ENCODE results near the gene ARL4A. TPM values are rescaled to one million over a fixed set of nuclear protein-coding genes. Genes with fewer than 3 reads are reported as not detected.

ARL4A gene
- total and polyA plus RNA-seq, 10 of the 15 experiments (the other 5 are each of a cell fraction or from before 2014, with no cell fraction given) = 0.35 to 4.6 (median 2.7) TPM

- ChIA-PET RAD21 (ENCODE audit: unreplicated experiment) (no interaction called here), CTCF (no interaction called here), SMC1A (ENCODE audit: uncharacterized antibody, unreplicated experiment) (no interaction called here), POLR2A (no interaction called here)
- no peak overlapping the region for H3K9ac ChIP-seq (ENCODE audit: control insufficient read depth, insufficient read depth, low read length)
- H3K4me1 ChIP-seq (ENCODE audit: control insufficient read depth, insufficient read depth, low read length) = no peaks in the 10 kb centered on the region
- no peak overlapping the region for H3K4me3 ChIP-seq
- DNase-seq (ENCODE audit: low read depth, low spot score) (no peak), ATAC-seq (no peak), FAIRE-seq (no peak)
- WGBS (ENCODE audit: insufficient coverage, insufficient replicate concordance, low lambda C conversion rate, missing lambda C conversion rate) = 0% methylated on average over 2 of the region's 2 CpGs
- no peaks in the 10 kb centered on the region for H3K27me3 ChIP-seq (replicated peaks in 1 of 2; ENCODE audit: control insufficient read depth in 2 of 2, insufficient read depth in 2 of 2, low read length in 1 of 2)
- H4K20me1 ChIP-seq (ENCODE audit: control insufficient read depth, insufficient read depth) = no peaks in the 10 kb centered on the region
- H2AFZ ChIP-seq (ENCODE audit: control insufficient read depth, low read depth, low read length) = no peak overlapping the region
- TF ChIP-seq TAF1 (IDR thresholded peaks at IDR 0.05; ENCODE audit: borderline replicate concordance, low read depth, low read length) = no peak
- no peaks in the 10 kb centered on the region for H3K36me3 ChIP-seq (ENCODE audit: control insufficient read depth in 2 of 2, insufficient read depth in 2 of 2, low read length in 1 of 2)
- intact Hi-C loops (cut with micrococcal nuclease; ENCODE audit: unreplicated experiment) = no loop called here
- BruUV-seq (replicated peaks) = no TSS peak
- H3K4me2 ChIP-seq (ENCODE audit: control insufficient read depth, insufficient read depth) = no peak overlapping the region
- H3K79me2 ChIP-seq (ENCODE audit: control insufficient read depth, insufficient read depth, low read length) = no peaks in the 10 kb centered on the region
- in situ Hi-C loops (cut with MboI) = no loop called here
- no peak overlapping the region for H3K27ac ChIP-seq (ENCODE audit: control insufficient read depth, insufficient read depth)
- H3K9me3 ChIP-seq (replicated peaks; ENCODE audit: control insufficient read depth, insufficient read depth, low read length) = no peaks in the 10 kb centered on the region
These were observed 51.2 kb downstream of the ARL4A start for GRCh38 chr7:12738665-12739064.

Small RNAs within 50 kb of the gene (small RNA-seq; reads per million reads assigned to genes)
- gene RF00264 = not detected

Other genes starting within 250 kb of the ARL4A start
- gene SCIN, start 116.9 kb upstream of the ARL4A start, total RNA-seq (2014; rRNA removed) = 0.98 and 2.1 TPM in 2 replicates
- gene SCIN, start 116.9 kb upstream of the ARL4A start, total RNA-seq (2014; rRNA removed; fragmentation: Illumina TruSeq; extraction: Trizol) = 0.78 and 1.1 TPM in 2 replicates
- gene SCIN, start 116.9 kb upstream of the ARL4A start, total RNA-seq (2021) = 0.80 and 2.1 TPM in 2 replicates
- gene SCIN, start 116.9 kb upstream of the ARL4A start, polyA plus RNA-seq (2011; rRNA removed) = 0.35 and 0.46 TPM in 2 replicates
- 1.4 and 2.6 TPM in 2 replicates for gene SCIN, start 116.9 kb upstream of the ARL4A start, polyA plus RNA-seq (2014; fragmentation: Illumina TruSeq; extraction: Trizol)
- gene SCIN, start 116.9 kb upstream of the ARL4A start, polyA plus RNA-seq (2014; fragmentation: Nextera tagmentation; extraction: Ambion mirVana) = under 1 TPM; 0.23 to 0.69 TPM
- 0.51 and 0.86 TPM in 2 replicates for gene SCIN, start 116.9 kb upstream of the ARL4A start, polyA plus RNA-seq (2014; rRNA removed)
- 1 to 10 TPM in 1 of 2 experiments, under 1 TPM in 1; 0.92 to 1.3 TPM for gene SCIN, start 116.9 kb upstream of the ARL4A start, polyA plus RNA-seq (2016; fragmentation: Nextera tagmentation; extraction: Ambion mirVana)